H1 (cell line): ENCODE results near the gene LDHB. TPM values are rescaled to one million over a fixed set of nuclear protein-coding genes. Genes with fewer than 3 reads are reported as not detected.

ENCODE experiments used
- CTCF ChIA-PET: fragments of 300-600 bp; sonication (Branson Sonifier 250); formaldehyde crosslinking; loops from one replicate; lab custom pipeline; 2021; ENCODE audit not compliant: partially characterized antibody; lab: Charles Lee
- POLR2A ChIA-PET: fragments of 300-600 bp; sonication (Branson Sonifier 250); formaldehyde crosslinking; loops from one replicate; lab custom pipeline; 2021; ENCODE audit warnings: inconsistent platforms; ENCODE audit not compliant: partially characterized antibody; lab: Charles Lee
- DNase-seq, 2 experiments: peaks; one replicate each; pipeline versions ENCODE4 v3.0.0 to v3.0.0-alpha.2; 2010 to 2022; ENCODE audit warnings: low spot score in 2 of 2, low read depth in 1 of 2, mixed read lengths in 1 of 2
- FAIRE-seq: peaks from 2 replicates; lab custom pipeline; 2011; peaks lifted over from hg19 to GRCh38; lab: Jason Lieb, UNC
- H2AFZ ChIP-seq: 2 replicates; pipeline ENCODE4 v1.8.1; 2012; ENCODE audit warnings: low read length, inconsistent platforms
- H2AK5ac ChIP-seq: 2 replicates; pipeline ENCODE4 v1.6.1; 2013; ENCODE audit warnings: low read depth, low read length
- H2BK120ac ChIP-seq: replicated peaks from 2 replicates; pipeline ENCODE3; 2013; ENCODE audit warnings: low read depth, low read length, inconsistent platforms
- H2BK12ac ChIP-seq: 2 replicates; pipeline ENCODE4 v1.6.1; 2013; ENCODE audit warnings: low read depth, low read length
- H2BK15ac ChIP-seq: 2 replicates; pipeline ENCODE4 v1.6.1; 2013; ENCODE audit warnings: low read length
- H2BK20ac ChIP-seq: 2 replicates; pipeline ENCODE4 v1.6.1; 2013; ENCODE audit warnings: low read length
- H2BK5ac ChIP-seq: 2 replicates; pipeline ENCODE4 v1.6.1; 2013; ENCODE audit warnings: low read depth, low read length
- H3K14ac ChIP-seq: 2 replicates; pipeline ENCODE4 v1.6.1; 2013; ENCODE audit warnings: inconsistent platforms; ENCODE audit not compliant: insufficient read length
- H3K18ac ChIP-seq: 2 replicates; pipeline ENCODE4 v1.6.1; 2013; ENCODE audit warnings: low read length; ENCODE audit errors: extremely low read depth
- H3K23ac ChIP-seq: 2 replicates; pipeline ENCODE4 v1.6.1; 2013; ENCODE audit warnings: inconsistent platforms; ENCODE audit not compliant: insufficient read length
- H3K23me2 ChIP-seq: 2 replicates; pipeline ENCODE4 v1.6.1; 2013; ENCODE audit warnings: low read depth, low read length
- H3K27ac ChIP-seq: 2 replicates; pipeline ENCODE4 v1.6.1; 2011; ENCODE audit warnings: low read depth, low read length, inconsistent platforms
- H3K27me3 ChIP-seq, 4 experiments: replicated peaks in 1 of 4; 1 replicate in 1 of 4; 2 replicates in 3 of 4; pipeline versions ENCODE4 v1.6.1 to v1.8.1; 2011 to 2013; ENCODE audit warnings: low read length in 3 of 4, mild to moderate bottlenecking in 3 of 4, inconsistent platforms in 2 of 4, mixed read lengths in 2 of 4, moderate library complexity in 1 of 4; ENCODE audit not compliant: control insufficient read depth in 3 of 4, insufficient read depth in 3 of 4; ENCODE audit errors: extremely low read depth in 1 of 4
- H3K36me3 ChIP-seq, 4 experiments: 2 replicates each; pipeline versions ENCODE4 v1.6.1 to v1.8.1; 2011 to 2013; ENCODE audit warnings: mild to moderate bottlenecking in 4 of 4, low read length in 3 of 4, moderate library complexity in 2 of 4, control low read depth in 1 of 4, inconsistent platforms in 1 of 4; ENCODE audit not compliant: insufficient read depth in 4 of 4, control insufficient read depth in 2 of 4
- H3K4ac ChIP-seq: replicated peaks from 2 replicates; pipeline ENCODE3; 2013; ENCODE audit warnings: low read length, low read depth, mixed read lengths, inconsistent platforms; ENCODE audit not compliant: insufficient read length
- H3K4me1 ChIP-seq, 4 experiments: replicated peaks in 1 of 4; 1 replicate in 1 of 4; 2 replicates in 3 of 4; pipeline versions ENCODE4 v1.6.1 to v1.8.1; 2011 to 2013; ENCODE audit warnings: low read length in 3 of 4, inconsistent platforms in 2 of 4, mixed read lengths in 1 of 4; ENCODE audit not compliant: insufficient read depth in 4 of 4, control insufficient read depth in 3 of 4
- H3K4me2 ChIP-seq, 2 experiments: 2 replicates each; pipeline versions ENCODE4 v1.6.1 to v1.8.1; 2011 to 2013; ENCODE audit warnings: low read depth in 2 of 2, low read length in 2 of 2, control low read depth in 1 of 2, inconsistent platforms in 1 of 2, mild to moderate bottlenecking in 1 of 2; ENCODE audit not compliant: insufficient read depth in 1 of 2
- H3K4me3 ChIP-seq, 4 experiments: fragments of 200-600, 300-600 bp in 1 of 4; sonication (generic), shearing (Covaris generic), sonication (Bioruptor Twin) in 1 of 4; 2 replicates each; pipeline versions ENCODE4 v1.5.1 to v1.8.1; 2011 to 2016; ENCODE audit warnings: low read length in 4 of 4, low read depth in 3 of 4, control low read depth in 2 of 4, inconsistent platforms in 2 of 4, mild to moderate bottlenecking in 2 of 4, mixed read lengths in 1 of 4, moderate library complexity in 1 of 4; ENCODE audit not compliant: insufficient read depth in 2 of 4; ENCODE audit errors: extremely low read depth in 1 of 4
- H3K56ac ChIP-seq: replicated peaks from 2 replicates; pipeline ENCODE3; 2013; ENCODE audit warnings: low read depth, mild to moderate bottlenecking, mixed read lengths, low read length, inconsistent platforms; ENCODE audit not compliant: insufficient read length
- H3K79me1 ChIP-seq: 2 replicates; pipeline ENCODE4 v1.6.1; 2013; ENCODE audit warnings: low read depth, low read length, control low read depth
- H3K79me2 ChIP-seq, 2 experiments: 2 replicates each; pipeline versions ENCODE4 v1.6.1 to v1.8.1; 2012 to 2013; ENCODE audit warnings: low read length in 2 of 2, mild to moderate bottlenecking in 2 of 2, inconsistent platforms in 1 of 2; ENCODE audit not compliant: insufficient read depth in 2 of 2, control insufficient read depth in 1 of 2
- H3K9ac ChIP-seq, 4 experiments: replicated peaks in 1 of 4; 1 replicate in 1 of 4; 2 replicates in 3 of 4; pipeline versions ENCODE4 v1.6.1 to v1.8.1; 2011 to 2013; ENCODE audit warnings: low read depth in 3 of 4, low read length in 3 of 4, control low read depth in 2 of 4, mild to moderate bottlenecking in 2 of 4, moderate library complexity in 2 of 4, inconsistent platforms in 1 of 4; ENCODE audit errors: extremely low read depth in 1 of 4
- H3K9me3 ChIP-seq, 2 experiments: 2 replicates each; pipeline versions ENCODE4 v1.6.1 to v1.8.1; 2012 to 2013; ENCODE audit warnings: mild to moderate bottlenecking in 2 of 2, moderate library complexity in 2 of 2, control low read depth in 1 of 2, inconsistent platforms in 1 of 2, low read depth in 1 of 2, low read length in 1 of 2, mixed read lengths in 1 of 2; ENCODE audit not compliant: insufficient read depth in 2 of 2
- H4K20me1 ChIP-seq, 2 experiments: replicated peaks in 1 of 2; 2 replicates each; pipeline versions ENCODE3 to v1.8.1; 2011 to 2013; ENCODE audit warnings: inconsistent platforms in 2 of 2, low read length in 2 of 2, mild to moderate bottlenecking in 1 of 2; ENCODE audit not compliant: insufficient read depth in 2 of 2, control insufficient read depth in 1 of 2
- H4K5ac ChIP-seq: 2 replicates; pipeline ENCODE4 v1.6.1; 2013; ENCODE audit warnings: low read length, low read depth, mixed read lengths, inconsistent platforms; ENCODE audit not compliant: insufficient read length
- H4K8ac ChIP-seq: 2 replicates; pipeline ENCODE4 v1.8.0; 2013; ENCODE audit warnings: mild to moderate bottlenecking, moderate library complexity, low read length, inconsistent platforms; ENCODE audit not compliant: insufficient read depth; ENCODE audit errors: extremely low read depth
- H4K91ac ChIP-seq: replicated peaks from 2 replicates; pipeline ENCODE3; 2013; ENCODE audit warnings: low read length, mixed read lengths, inconsistent platforms; ENCODE audit not compliant: insufficient read length
- ASH2L ChIP-seq: fragments of 200-600, 300-600 bp; sonication (generic); IDR thresholded peaks from one replicate; pipeline ENCODE4 v1.7.1; 2017; ENCODE audit warnings: low read length
- CBX5 ChIP-seq: fragments of 300-800, 300-1000 bp; sonication (generic); IDR thresholded peaks from 2 replicates; pipeline ENCODE4 v1.7.1; 2016; ENCODE audit warnings: antibody characterized with exemption, low read length, low read depth
- CHD1 ChIP-seq: IDR thresholded peaks from 2 replicates; pipeline ENCODE4 v1.6.1; 2012; ENCODE audit warnings: low read depth, low read length, improper control_type of control experiment
- CTCF ChIP-seq, 3 experiments: IDR thresholded peaks; 1 replicate in 2 of 3; 2 replicates in 1 of 3; pipeline versions ENCODE4 v1.5.1 to v1.6.1; 2011; ENCODE audit warnings: low read length in 3 of 3, mild to moderate bottlenecking in 3 of 3, inconsistent platforms in 2 of 3, low read depth in 1 of 3, moderate library complexity in 1 of 3; ENCODE audit not compliant: insufficient read depth in 1 of 3; ENCODE audit errors: control extremely low read depth in 1 of 3
- HDAC6 ChIP-seq: IDR thresholded peaks from one replicate; pipeline ENCODE4 v1.7.1; 2012; ENCODE audit warnings: low read depth, mild to moderate bottlenecking, inconsistent platforms, low read length, moderate library complexity
- JUND ChIP-seq: IDR thresholded peaks from 2 replicates; pipeline ENCODE4 v1.6.1; 2011; ENCODE audit warnings: mild to moderate bottlenecking, improper control_type of control experiment, low read length
- NRF1 ChIP-seq: IDR thresholded peaks from 2 replicates; pipeline ENCODE4 v1.6.1; 2011; ENCODE audit warnings: mild to moderate bottlenecking, low read depth, low read length, improper control_type of control experiment
- RXRA ChIP-seq: IDR thresholded peaks from 2 replicates; pipeline ENCODE4 v1.6.1; 2011; ENCODE audit warnings: low read depth, mild to moderate bottlenecking, low read length, moderate library complexity; ENCODE audit not compliant: insufficient read depth
- SP1 ChIP-seq: IDR thresholded peaks from 2 replicates; pipeline ENCODE4 v1.6.1; 2011; ENCODE audit warnings: low read depth, low read length
- SP2 ChIP-seq: IDR thresholded peaks from 2 replicates; pipeline ENCODE4 v1.6.1; 2012; ENCODE audit warnings: mild to moderate bottlenecking, low read length, inconsistent platforms
- TAF1 ChIP-seq: IDR thresholded peaks from 2 replicates; pipeline ENCODE4 v1.6.1; 2011; ENCODE audit warnings: mild to moderate bottlenecking, low read depth, low read length
- TEAD4 ChIP-seq: IDR thresholded peaks from 2 replicates; pipeline ENCODE4 v1.6.1; 2012; ENCODE audit warnings: low read depth, low read length, inconsistent platforms, mixed read lengths
- WGBS, 2 experiments: shearing (Covaris generic) in 1 of 2; methylation state at CpG; one replicate each; pipeline versions ENCODE4 v1.1.6 to v1.1.7; 2013 to 2015; ENCODE audit warnings: low lambda C conversion rate in 2 of 2, mixed read lengths in 2 of 2, inconsistent platforms in 1 of 2, low coverage in 1 of 2, missing lambda C conversion rate in 1 of 2; ENCODE audit not compliant: insufficient replicate concordance in 2 of 2, insufficient coverage in 1 of 2, insufficient read length in 1 of 2; ENCODE audit errors: extremely low coverage in 1 of 2, missing lambda C conversion rate in 1 of 2; 5-methylcytosine and 5-hydroxymethylcytosine counted together
- polyA plus RNA-seq, 7 experiments: library from polyadenylated mRNA; depleted of rRNA in 3 of 7; stranded (reverse) in 5 of 7; unstranded in 2 of 7; fragments of >200 nt in 5 of 7; fragments of 200-250 nt in 2 of 7; gene quantifications; 1 replicate in 5 of 7; 2 replicates in 1 of 7; 4 replicates in 1 of 7; pipeline versions ENCODE4 v1.2.1 to v1.2.3, GENCODE V29; 2011 to 2013; ENCODE audit warnings: missing spikeins in 2 of 7, mixed read lengths in 2 of 7
- total RNA-seq: library from RNA; stranded (reverse); fragmentation: NEBNext Ultra II Directional; extraction: Animal tissue kit (Norgen Biotek cat#: 25700); gene quantifications from 2 replicates; pipeline ENCODE4 v1.2.1, GENCODE V29; 2021

Gene LDHB
- total and polyA plus RNA-seq, 2 of the 8 experiments (the other 6 are each of a cell fraction or from before 2014, with no cell fraction given), result 1,177 to 1,781 TPM

GRCh38 chr12:21690704-21691368, 33.2 kb upstream of the LDHB start:
- H4K8ac ChIP-seq, result no peak overlapping the region
- no peak overlapping the region for H3K18ac ChIP-seq
- no peaks in the 10 kb centered on the region; a peak in 1 of 7 replicates for H3K27me3 ChIP-seq
- no peak overlapping the region for H3K4ac ChIP-seq
- no peaks in the 10 kb centered on the region for H3K79me2 ChIP-seq
- H2BK20ac ChIP-seq, result no peak overlapping the region
- no peaks in the 10 kb centered on the region for H3K79me1 ChIP-seq
- no peak overlapping the region for H2BK5ac ChIP-seq
- CTCF ChIA-PET, result interaction anchor here (0.7 to 1.6 kb wide), 3 partner anchors 10 to 301 kb away, joined by 3 to 4 read pairs (median 4); no protein-coding TSS in a partner anchor
- H3K56ac ChIP-seq, result no peak overlapping the region
- H3K36me3 ChIP-seq, result no peaks in the 10 kb centered on the region
- H4K91ac ChIP-seq, result no peak overlapping the region
- H3K23me2 ChIP-seq, result no peaks in the 10 kb centered on the region
- no peak overlapping the region for H3K14ac ChIP-seq
- H2BK12ac ChIP-seq, result no peak overlapping the region
- no peak overlapping the region for H2AK5ac ChIP-seq
- no peaks in the 10 kb centered on the region for H4K20me1 ChIP-seq
- POLR2A ChIA-PET, result no interaction called here
- H2AFZ ChIP-seq, result no peak overlapping the region
- no peak overlapping the region for H2BK120ac ChIP-seq
- no peak overlapping the region for H3K23ac ChIP-seq
- WGBS, 2 experiments, result 85% methylated on average over 2 of the region's 2 CpGs; no CpG with 5 or more reads in 1 of the 2 experiments
- H3K4me3 ChIP-seq, result no peak overlapping the region
- no peak overlapping the region for H3K4me2 ChIP-seq
- H3K4me1 ChIP-seq, result peaks cover 0 to 4% (median 0%) of the 10 kb centered on the region in 4 experiments; a peak in 1 of 7 replicates
- FAIRE-seq (no peak), DNase-seq (no peak)
- H3K9ac ChIP-seq, result no peak overlapping the region
- H3K27ac ChIP-seq, result no peak overlapping the region
- H3K9me3 ChIP-seq, result peaks cover 0 to 3% of the 10 kb centered on the region in 2 experiments; a peak in 2 of 4 replicates
- no peak overlapping the region for H4K5ac ChIP-seq
- H2BK15ac ChIP-seq, result no peak overlapping the region
- TF ChIP-seq NRF1 (no peak), TEAD4 (no peak), ASH2L (no peak), RXRA (no peak), HDAC6 (no peak), SP2 (no peak), SP1 (no peak), CBX5 (no peak), CHD1 (no peak), JUND (no peak), CTCF (IDR thresholded peaks at IDR 0.05; ENCODE audit: control extremely low read depth in 1 of 3, insufficient read depth in 1 of 3, low read depth in 1 of 3, low read length in 3 of 3) (no peak), TAF1 (no peak)
